Hepatocyte (in vitro differentiated cells): ENCODE data around the gene TMIGD3. TPM values are rescaled to one million over a fixed set of nuclear protein-coding genes. Genes with fewer than 3 reads are reported as not detected.

ENCODE experiments used
- DNase-seq: peaks from one replicate; pipeline ENCODE4 v3.0.0-alpha.2; 2016; ENCODE audit warnings: low spot score
- H2AFZ ChIP-seq: fragments of 200-600 bp; sonication (generic); 2 replicates; pipeline ENCODE4 v1.6.0; 2016; ENCODE audit warnings: antibody characterized with exemption, mild to moderate bottlenecking
- H3K27ac ChIP-seq: fragments of 200-600 bp; sonication (generic); 2 replicates; pipeline ENCODE4 v1.5.1; 2016; ENCODE audit warnings: mild to moderate bottlenecking
- H3K27me3 ChIP-seq: fragments of 200-600 bp; sonication (generic); 2 replicates; pipeline ENCODE4 v1.6.1; 2016
- H3K36me3 ChIP-seq: fragments of 200-600 bp; sonication (generic); replicated peaks from 2 replicates; pipeline ENCODE4 v1.5.1; 2016; ENCODE audit warnings: low read depth; ENCODE audit not compliant: insufficient read depth
- H3K4me1 ChIP-seq: fragments of 200-600 bp; sonication (generic); 2 replicates; pipeline ENCODE4 v1.5.1; 2016; ENCODE audit warnings: mild to moderate bottlenecking, moderate library complexity; ENCODE audit not compliant: insufficient read depth
- H3K4me2 ChIP-seq: fragments of 200-600 bp; sonication (generic); 2 replicates; pipeline ENCODE4 v1.6.0; 2016
- H3K4me3 ChIP-seq: fragments of 200-600 bp; sonication (generic); 2 replicates; pipeline ENCODE4 v1.5.1; 2016; ENCODE audit warnings: mild to moderate bottlenecking
- H3K79me2 ChIP-seq: fragments of 200-600 bp; sonication (generic); 2 replicates; pipeline ENCODE4 v1.6.0; 2017; ENCODE audit warnings: mild to moderate bottlenecking
- H3K9me2 ChIP-seq: fragments of 200-600 bp; sonication (generic); replicated peaks from 2 replicates; pipeline ENCODE4 v1.6.0; 2017; ENCODE audit warnings: mild to moderate bottlenecking; ENCODE audit not compliant: insufficient read depth
- H3K9me3 ChIP-seq: fragments of 200-600 bp; sonication (generic); 2 replicates; pipeline ENCODE4 v1.5.1; 2016; ENCODE audit warnings: low read depth, mild to moderate bottlenecking
- H4K20me1 ChIP-seq: fragments of 200-600 bp; sonication (generic); 2 replicates; pipeline ENCODE4 v1.6.0; 2016; ENCODE audit warnings: mild to moderate bottlenecking; ENCODE audit not compliant: insufficient read depth, poor library complexity, severe bottlenecking
- EZH2 ChIP-seq: fragments of 200-600 bp; sonication (generic); IDR thresholded peaks from 2 replicates; pipeline ENCODE4 v1.6.1; 2016; ENCODE audit warnings: antibody characterized with exemption, mild to moderate bottlenecking, borderline replicate concordance
- EZH2phosphoT487 ChIP-seq: fragments of 200-600 bp; sonication (generic); IDR thresholded peaks from one replicate; pipeline ENCODE4 v1.6.1; 2018; ENCODE audit warnings: antibody characterized with exemption, mild to moderate bottlenecking, low read depth, moderate library complexity; ENCODE audit not compliant: unreplicated experiment, severe bottlenecking
- WGBS: methylation state at CpG from one replicate; pipeline ENCODE4 v1.1.6; 2016; ENCODE audit warnings: low lambda C conversion rate; ENCODE audit errors: missing lambda C conversion rate; 5-methylcytosine and 5-hydroxymethylcytosine counted together
- polyA plus RNA-seq: library from polyadenylated mRNA; unstranded; fragments of >200 nt; fragmentation: Nextera tagmentation; extraction: Ambion mirVana; gene quantifications from 2 replicates; pipeline ENCODE4 v1.2.1, GENCODE V29; 2016
- total RNA-seq: library from RNA; depleted of rRNA; stranded (reverse); fragments of >200 nt; gene quantifications from 2 replicates; pipeline ENCODE4 v1.2.3, GENCODE V29; 2014
- TF ChIP-seq, protein P1 (sequence below): fragments of 200-600 bp; sonication (generic); IDR thresholded peaks from 2 replicates; pipeline ENCODE4 v1.5.1; 2016; ENCODE audit warnings: antibody characterized with exemption, mild to moderate bottlenecking; ENCODE audit not compliant: poor library complexity

The TMIGD3 gene
- total RNA-seq (2.6 and 6.5 TPM in 2 replicates), polyA plus RNA-seq (5.2 TPM in 2 replicates)

DNA sequence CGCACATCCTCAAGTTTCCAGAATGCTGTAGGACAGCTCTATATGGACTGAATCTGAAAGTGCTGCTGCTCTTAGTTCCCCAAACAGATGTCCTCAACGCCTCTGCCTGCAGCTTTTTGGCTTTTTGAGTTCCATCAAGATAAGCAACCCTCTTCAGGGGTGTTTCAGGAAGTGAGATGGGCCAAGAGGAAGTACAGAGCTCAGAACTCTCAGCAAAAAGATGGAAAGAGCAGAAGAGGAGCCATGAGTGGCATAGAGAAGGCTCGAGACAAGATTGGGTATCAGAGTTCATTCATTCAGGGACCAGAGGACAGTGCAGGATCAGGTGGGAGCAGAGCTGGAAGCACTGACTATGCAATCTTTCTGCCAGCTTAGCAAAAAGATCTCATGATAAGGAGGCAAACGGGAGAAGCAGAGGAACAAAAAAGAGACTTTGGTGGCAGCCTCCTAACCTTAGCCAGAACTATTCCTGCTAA is at the start of gene TMIGD3, which contains the start of gene ADORA3:
Gene TMIGD3 (minus strand): TSS at position 49 of the 476 bp plus-strand sequence. CDS start 279 bp downstream, outside the sequence.
Gene ADORA3 (minus strand): TSS at position 49 of the 476 bp plus-strand sequence. CDS start 279 bp downstream, outside the sequence.
- no peaks in the 10 kb centered on the region for H3K36me3 ChIP-seq
- H3K4me1 ChIP-seq, result peaks cover 14% of the 10 kb centered on the region
- TF ChIP-seq, protein P1, sequence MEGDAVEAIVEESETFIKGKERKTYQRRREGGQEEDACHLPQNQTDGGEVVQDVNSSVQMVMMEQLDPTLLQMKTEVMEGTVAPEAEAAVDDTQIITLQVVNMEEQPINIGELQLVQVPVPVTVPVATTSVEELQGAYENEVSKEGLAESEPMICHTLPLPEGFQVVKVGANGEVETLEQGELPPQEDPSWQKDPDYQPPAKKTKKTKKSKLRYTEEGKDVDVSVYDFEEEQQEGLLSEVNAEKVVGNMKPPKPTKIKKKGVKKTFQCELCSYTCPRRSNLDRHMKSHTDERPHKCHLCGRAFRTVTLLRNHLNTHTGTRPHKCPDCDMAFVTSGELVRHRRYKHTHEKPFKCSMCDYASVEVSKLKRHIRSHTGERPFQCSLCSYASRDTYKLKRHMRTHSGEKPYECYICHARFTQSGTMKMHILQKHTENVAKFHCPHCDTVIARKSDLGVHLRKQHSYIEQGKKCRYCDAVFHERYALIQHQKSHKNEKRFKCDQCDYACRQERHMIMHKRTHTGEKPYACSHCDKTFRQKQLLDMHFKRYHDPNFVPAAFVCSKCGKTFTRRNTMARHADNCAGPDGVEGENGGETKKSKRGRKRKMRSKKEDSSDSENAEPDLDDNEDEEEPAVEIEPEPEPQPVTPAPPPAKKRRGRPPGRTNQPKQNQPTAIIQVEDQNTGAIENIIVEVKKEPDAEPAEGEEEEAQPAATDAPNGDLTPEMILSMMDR, result no peak
- no peak for TF ChIP-seq EZH2
- no peak for TF ChIP-seq EZH2phosphoT487
- no peak within 1 kb of the TSS for H3K4me2 ChIP-seq
- no peaks in the 10 kb centered on the region for H3K9me2 ChIP-seq
- H3K27me3 ChIP-seq, result no peaks in the 10 kb centered on the region
- H3K79me2 ChIP-seq, result no peaks in the 10 kb centered on the region
- H3K4me3 ChIP-seq, result no peak within 1 kb of the TSS
- H2AFZ ChIP-seq, result no peak within 1 kb of the TSS
- H3K27ac ChIP-seq, result no peak within 1 kb of the TSS
- no peaks in the 10 kb centered on the region for H4K20me1 ChIP-seq
- WGBS, result 61% methylated on average over 4 of the region's 4 CpGs
- no peak for DNase-seq
- H3K9me3 ChIP-seq, result no peaks in the 10 kb centered on the region

DNA sequence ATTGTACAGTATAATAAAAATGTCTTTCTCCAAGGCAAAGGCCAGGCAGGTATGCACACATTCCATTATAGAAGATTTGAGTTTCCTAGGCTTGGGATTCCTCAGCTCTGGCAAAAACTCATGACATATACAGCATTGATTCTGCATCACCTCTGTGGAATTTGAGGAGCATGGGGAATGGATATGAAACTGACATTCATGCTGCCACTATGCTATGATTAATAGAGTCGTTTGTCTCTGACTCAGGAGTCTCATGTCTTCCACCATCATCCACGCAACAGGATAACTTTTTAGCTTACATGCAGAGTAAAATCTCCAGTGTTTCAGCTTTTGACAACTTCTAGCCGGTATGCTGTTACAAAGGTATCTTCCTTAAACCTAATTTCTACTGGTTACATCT is 49.8 kb upstream of the TMIGD3 start:
- TF ChIP-seq EZH2 (no peak), EZH2phosphoT487 (no peak)
- TF ChIP-seq, protein P1, result no peak
- H3K79me2 ChIP-seq, result no peaks in the 10 kb centered on the region
- no peaks in the 10 kb centered on the region for H3K4me1 ChIP-seq
- no peaks in the 10 kb centered on the region for H4K20me1 ChIP-seq
- DNase-seq, result no peak
- no peaks in the 10 kb centered on the region for H3K9me2 ChIP-seq
- H3K4me2 ChIP-seq, result no peak overlapping the region
- no peaks in the 10 kb centered on the region for H3K9me3 ChIP-seq
- H2AFZ ChIP-seq, result no peak overlapping the region
- H3K27me3 ChIP-seq, result no peaks in the 10 kb centered on the region
- no peaks in the 10 kb centered on the region for H3K36me3 ChIP-seq
- H3K4me3 ChIP-seq, result no peak overlapping the region
- H3K27ac ChIP-seq, result peak overlapping the region; percentile 54
- WGBS, result 77% methylated on average over 3 of the region's 3 CpGs

DNA sequence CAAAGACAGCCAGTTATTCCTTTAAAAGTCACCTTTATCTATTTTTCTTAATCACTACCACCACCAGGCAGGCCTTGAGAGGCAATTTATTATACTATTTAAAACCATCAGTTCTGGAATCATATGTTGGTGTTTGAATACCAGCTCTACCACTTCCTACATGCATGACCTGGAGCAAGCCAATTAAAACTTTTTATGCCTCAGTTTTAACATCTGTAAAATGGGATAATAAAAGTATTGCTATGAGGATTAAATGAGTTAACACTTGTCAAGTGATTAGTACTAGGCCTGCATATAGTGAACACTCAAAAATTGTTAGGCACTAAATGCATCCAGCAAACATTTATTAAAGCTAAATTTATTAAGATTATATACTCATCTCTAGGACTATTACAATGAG is 49.2 kb upstream of the TMIGD3 start:
- H3K79me2 ChIP-seq, result no peaks in the 10 kb centered on the region
- TF ChIP-seq EZH2phosphoT487 (no peak), EZH2 (no peak)
- TF ChIP-seq, protein P1, result no peak
- H3K27ac ChIP-seq, result peak overlapping the region; percentile 54

More for the DNA sequence above, 49.2 kb upstream of the TMIGD3 start:
- Histone ChIP-seq H3K27me3 (no peaks in the 10 kb centered on the region), H3K4me1 (no peaks in the 10 kb centered on the region), H3K4me3 (no peak overlapping the region), H3K9me3 (no peaks in the 10 kb centered on the region), H4K20me1 (no peaks in the 10 kb centered on the region), H2AFZ (no peak overlapping the region), H3K4me2 (peak overlapping the region; percentile 26), H3K9me2 (no peaks in the 10 kb centered on the region), H3K36me3 (no peaks in the 10 kb centered on the region)
- DNase-seq, result no peak
